SKM-1 treated with dmso at 0.1 percent for 144 hours (cell line): Measurements from ENCODE around the gene GPR35.
"Not testable (repeated sequence)": the region's sequence is repeated elsewhere in the genome, so short reads cannot be mapped to it uniquely, and the experiment has no call there.

Experiments
- DNase-seq: peaks from one replicate; lab custom pipeline; 2025; ENCODE audit not compliant: unreplicated experiment; lab: John Stamatoyannopoulos, UW

The GPR35 gene

DNA sequence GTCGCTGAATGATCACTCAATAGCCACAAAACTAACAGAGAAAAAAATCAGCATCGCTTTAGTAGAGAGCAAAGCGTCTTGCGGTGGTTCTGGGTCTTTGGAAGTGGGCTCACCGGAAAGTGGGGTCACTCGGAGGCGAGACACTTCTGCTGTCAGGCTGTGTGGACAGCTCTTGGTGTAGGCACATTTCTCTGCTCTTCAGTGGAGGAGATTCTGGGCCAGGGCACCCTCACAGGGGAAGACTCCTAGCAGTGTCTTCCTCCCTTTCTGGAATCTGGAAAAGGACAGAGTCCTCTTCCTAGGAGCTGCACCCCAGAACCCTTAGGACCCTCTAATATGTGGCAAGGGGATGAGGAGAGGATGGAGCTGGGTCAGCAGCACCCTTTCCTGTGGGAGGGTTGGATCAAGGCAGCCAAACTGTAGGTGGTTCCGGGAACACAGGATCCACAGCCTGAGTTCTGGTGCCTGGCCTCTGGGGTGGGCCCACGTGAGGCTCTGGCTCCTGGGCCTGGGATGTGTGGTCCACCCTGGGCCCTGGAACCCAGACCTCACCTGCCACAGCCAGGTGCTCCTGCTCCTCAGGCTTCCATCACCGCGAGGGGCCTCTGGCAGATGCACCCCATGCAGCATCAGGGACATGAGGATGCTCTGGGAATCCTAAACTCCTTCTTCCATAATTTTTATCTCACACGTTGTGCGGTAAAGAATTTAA, 25.1 kb downstream of the GPR35 start:
- no peak for DNase-seq

DNA sequence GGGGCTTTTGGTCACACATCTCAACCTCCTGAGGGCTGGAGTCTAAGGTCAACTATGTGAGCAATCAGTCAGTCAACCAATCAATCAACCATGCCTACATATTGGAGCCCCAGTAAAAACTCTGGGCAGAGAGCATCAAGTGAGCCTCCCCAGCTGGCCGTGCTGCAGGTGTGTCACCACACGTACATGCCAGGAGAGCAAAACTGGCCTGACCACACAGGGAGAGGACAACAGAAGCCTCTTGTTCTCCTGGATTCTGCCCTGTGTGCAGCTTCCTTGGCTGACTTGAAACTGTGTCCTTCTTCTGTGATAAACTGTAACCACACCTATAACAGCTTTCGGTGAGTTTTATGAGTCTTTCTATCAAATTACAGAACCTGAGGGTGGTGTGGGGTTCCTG, 25.9 kb downstream of the GPR35 start:
- no peak for DNase-seq

DNA sequence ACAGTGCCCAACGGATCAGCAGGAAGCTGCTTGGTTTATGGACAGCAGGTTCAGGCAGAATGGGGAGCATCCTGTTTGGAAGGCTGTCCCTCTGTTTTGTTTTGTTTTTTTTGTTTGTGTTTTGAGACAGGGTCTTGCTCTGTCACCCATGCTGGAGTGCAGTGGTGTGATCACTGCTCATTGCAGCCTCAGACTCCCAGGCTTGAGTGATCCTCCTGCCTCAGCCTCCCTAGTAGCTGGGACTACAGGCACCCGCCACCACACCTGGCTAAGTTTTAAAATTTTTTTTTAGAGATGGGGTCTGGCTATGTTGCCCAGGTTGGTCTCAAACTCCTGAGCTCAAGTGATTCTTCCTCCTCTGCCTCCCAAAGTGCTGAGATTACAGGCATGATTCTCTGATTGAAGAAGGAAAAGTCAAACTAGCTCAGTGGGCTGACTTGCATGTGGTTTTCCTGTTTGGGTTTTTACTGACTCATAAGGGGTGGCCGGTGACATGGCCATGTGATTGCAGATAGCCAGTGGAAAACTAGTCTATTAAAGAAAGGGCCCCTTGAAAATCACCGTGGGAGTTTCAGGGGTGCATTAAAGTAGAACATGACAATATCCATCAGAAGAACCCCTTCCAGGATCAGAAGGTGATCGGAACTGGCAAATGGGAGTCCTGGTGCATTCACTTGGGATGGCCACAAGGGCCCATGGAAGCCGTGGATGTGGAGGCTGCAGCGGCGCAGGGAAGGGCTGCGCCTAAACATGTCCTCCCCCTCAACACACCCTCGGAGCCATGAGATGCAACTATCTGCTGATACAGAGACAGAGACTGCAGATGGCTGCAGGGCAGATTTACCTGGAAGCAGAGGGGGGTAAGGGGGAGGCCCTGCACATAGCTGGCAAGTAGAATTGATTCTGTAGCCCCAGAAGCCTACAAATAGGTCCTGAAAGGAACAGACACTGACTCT, 30.9 kb downstream of the GPR35 start:
- DNase-seq, result no peak

DNA sequence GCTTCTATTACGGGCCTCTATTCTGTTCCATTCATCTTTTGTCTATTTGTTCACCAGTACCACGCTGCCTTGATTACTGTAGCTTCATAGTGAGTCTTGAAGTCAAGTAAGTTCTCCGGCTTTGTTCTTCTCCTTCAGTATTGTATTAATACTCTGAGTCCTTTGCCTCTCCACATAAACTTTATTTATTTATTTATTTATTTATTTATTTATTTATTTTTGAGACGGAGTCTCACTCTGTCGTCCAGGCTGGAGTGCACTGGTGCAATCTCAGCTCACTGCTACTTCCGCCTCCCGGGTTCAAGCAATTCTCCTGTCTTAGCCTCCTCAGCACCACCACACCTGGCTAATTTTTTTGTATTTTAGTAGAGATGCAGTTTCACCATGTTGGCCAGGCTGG, 34.6 kb downstream of the GPR35 start:
- not testable (repeated sequence) for DNase-seq

DNA sequence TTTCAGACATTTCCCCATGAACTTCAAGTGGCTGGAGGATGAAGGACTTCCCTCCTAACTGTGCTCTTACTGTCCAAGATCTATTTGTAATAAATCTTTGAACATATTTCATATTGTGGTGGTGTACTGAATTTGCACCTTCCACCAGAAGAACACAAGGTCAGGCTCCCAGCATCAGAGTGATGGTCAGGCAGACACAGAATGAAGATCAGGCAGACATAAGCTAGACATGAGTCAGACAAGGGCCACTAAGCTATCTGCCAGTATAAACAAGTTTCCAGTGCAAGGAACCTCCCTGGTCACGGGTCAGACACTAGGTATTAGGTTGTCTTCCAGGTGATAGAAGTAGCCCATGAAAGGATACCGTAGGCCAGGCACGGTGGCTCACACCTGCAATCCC, 37.4 kb downstream of the GPR35 start:
- no peak for DNase-seq

DNA sequence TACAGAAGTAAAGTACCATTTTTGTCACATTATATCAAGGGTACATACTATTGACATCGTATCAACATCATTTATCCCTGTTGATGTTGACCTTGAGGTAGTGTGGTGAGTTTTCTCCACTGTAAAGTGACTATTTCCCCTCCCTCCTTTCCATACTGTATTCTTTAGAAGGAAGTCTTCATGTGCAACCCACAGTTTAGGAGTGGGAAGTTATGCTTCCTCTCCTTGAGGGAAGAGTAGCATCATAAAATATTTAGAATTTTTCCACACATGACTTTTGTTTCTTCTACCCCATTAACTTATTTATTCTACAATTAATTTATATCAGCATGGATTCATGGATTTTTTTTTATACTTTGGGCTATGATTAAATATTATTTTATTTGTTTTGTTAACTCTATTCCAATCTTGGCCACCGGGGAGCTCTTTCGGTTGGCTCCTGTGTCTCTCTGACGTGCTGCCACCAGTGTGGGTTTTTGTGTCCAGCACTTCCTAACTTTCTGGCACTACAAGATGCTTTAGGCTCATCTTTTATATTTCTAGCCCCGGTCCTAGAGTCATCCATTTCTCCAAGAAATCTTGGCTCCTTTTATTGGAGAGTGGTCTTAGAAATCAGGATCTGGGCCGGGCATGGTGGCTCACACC, 38.4 kb downstream of the GPR35 start:
- DNase-seq, result no peak

DNA sequence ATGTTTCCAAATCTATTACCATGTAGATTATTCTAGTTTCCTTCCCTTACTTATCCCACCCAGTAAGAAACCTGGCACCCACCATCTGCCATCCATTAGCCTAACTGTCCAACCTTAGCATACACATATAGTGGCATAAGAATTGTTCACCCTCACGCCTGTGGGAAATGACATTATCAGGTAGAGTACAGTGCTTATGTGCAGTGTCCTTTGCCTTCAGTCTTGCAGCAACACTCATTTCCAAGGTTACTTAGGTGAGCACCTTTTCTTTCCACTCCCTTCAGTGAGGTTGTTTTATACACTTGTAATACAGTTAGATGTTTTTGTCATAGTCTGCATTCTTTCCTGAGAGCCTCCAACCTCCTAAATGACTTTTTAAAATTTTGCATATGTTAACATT, 39.3 kb downstream of the GPR35 start:
- no peak for DNase-seq

DNA sequence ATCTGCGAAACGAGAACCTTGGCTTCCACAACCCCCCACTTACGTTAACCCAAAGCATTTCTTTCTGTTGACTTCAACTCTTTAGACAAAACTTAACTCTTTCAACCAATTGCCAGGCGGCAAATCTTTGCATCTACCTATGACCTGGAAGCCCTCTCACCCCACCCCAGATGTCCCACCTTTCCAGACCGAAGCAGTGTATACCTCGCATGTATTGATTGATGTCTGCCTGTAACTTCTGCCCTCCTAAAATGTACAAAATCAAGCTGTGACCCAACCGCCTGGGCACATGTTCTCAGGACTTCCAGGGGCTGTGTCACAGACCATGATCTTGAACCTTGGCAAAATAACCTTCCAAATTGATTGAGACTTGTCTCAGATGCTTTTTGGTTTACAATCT, 45.1 kb downstream of the GPR35 start:
- DNase-seq, result no peak

DNA sequence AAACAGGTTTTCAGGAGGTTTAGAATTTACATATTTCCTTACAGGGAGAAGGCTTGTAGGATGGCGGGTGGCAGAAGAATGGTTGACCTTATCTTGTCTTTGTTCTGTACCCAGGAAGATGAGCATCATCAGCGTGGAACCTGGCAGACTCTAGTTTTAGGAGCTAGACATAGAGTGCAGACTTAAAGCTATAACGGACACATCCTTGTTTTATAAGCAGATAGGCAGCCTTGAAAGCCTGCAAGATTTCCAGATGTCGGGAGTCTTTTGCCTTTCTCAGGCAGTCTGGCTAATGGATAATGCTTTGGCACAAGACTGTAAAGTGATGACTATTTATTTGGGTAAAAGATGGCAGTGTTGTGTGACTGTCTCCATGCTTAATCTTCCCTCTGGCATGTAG, 45.7 kb downstream of the GPR35 start:
- DNase-seq, result no peak

DNA sequence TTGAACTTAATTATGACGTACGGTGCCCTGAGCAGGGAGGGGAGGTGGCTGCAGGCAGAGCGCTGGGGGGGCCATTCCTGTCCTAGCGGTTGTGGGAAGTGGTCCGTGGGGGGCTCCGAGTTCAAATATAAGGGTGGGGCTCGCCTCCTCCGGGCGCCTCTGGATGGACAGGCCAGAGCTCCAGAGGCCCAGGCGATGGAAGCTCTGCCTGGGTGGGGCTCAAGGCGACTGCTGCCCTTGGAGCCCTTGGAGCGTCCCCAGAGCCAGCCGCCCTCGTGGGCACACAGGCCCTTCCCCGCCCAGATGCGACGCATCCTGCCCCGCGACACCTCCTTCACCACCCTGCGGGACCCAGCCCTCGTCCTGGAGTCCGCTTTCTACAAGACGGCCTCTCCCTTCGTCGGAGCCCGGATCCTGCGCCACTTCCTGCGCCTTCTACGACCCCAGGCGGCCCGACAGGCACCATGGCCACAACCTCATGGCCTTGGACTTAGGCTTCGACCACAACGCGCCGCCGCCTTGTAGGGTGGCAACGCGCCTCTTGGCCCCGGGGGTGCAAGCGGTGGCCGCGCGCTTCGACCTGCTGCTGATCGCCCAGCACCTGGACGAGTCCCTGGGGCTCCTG, 46.9 kb downstream of the GPR35 start:
- DNase-seq, result no peak

DNA sequence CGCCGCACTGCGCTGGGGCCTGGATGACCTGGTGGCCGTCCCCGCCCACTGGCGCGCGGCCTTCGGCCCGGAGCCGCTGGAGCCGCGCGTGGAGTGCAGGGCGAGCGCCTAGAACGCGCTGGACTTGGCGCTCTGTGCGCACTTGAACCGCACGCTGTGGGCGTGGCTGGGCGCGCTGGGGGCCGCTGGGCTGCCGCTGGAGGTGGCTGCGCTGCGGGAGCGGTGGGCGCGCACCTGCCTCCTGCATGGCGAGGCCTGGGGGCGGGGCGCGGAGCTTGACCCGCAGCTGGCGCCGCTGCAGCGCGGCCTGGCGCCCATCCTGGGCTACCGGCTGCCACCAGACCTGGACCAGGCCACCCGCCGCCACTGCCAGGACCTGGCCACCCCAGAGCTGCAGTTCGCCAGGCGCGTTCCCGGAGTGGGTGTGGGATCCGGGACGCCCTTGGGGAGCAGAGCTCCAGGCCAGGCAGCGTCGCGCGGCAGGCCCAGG, 47.5 kb downstream of the GPR35 start:
- no peak for DNase-seq

DNA sequence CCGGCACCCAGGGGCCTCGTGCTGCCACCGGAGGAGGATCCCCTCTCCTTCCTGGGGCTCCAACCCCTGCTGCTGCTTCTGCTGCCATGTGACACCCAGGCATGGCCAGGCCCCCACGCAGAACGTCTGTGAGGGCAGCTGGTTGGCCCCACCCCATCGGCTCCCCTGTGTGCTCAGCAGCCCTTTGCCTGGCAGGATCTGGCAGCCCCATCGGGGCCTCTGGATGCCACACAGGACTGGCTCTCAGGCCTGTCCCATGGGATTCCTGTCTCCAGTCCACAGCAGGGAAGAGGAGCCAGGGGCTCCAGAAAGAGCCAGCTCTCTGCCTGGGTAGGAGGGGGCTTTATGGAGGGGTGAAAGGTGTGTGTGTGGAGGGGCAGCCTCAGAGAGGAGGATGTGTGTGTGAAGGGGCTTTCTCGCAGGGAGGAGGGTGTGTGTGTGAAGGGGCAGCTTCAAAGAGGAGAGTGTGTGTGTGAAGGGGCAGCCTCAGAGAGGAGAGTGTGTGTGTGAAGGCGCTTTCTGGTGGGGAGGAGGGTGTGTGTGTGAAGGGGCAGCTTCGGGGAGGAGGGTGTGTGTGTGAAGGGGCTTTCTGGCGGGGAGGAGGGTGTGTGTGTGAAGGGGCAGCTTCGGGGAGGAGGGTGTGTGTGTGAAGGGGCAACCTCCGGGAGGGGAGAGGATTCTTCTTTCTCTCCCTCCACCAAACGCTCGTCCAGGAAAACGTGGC, 49.3 kb downstream of the GPR35 start:
- not testable (repeated sequence) for DNase-seq

DNA sequence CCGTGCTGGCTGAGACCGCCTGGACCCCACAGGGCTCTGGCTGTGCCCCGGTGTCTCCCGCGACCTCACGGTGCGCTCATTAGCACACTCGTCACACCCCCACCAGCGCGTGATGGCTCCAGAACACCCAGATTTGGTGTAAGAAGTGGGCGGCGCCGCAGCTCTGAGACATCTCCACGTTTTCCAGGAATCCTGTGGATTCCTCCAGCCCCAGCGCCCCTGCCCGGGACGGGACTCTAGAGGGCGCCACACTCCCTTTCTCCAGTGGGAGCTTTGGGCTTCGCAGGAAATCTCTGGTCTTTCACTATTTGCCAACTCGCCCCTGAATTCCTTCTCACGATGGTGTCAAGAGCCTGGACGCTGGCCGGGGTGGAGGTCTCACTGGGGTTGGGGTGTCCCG, 50.1 kb downstream of the GPR35 start:
- DNase-seq, result not testable (repeated sequence)

DNA sequence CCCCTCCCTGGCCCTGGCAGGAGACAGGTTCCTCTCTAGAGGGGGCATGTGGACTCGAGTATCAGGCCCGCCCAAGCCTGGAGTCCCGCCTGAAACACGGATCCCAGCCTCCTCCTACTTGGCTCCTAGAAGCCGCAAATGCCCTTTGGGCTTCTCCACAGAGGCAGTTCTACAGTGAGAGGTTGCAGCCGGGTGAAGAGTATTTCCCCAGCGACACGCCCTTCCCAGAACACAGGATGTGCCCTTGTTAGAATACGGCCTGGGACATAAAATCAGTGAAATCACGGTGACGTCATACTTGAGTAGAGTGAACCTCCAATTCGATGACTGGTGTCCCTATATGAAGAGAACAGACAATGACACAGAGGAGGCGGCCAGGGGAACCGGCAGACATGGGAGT, 52.8 kb downstream of the GPR35 start:
- DNase-seq, result not testable (repeated sequence)

DNA sequence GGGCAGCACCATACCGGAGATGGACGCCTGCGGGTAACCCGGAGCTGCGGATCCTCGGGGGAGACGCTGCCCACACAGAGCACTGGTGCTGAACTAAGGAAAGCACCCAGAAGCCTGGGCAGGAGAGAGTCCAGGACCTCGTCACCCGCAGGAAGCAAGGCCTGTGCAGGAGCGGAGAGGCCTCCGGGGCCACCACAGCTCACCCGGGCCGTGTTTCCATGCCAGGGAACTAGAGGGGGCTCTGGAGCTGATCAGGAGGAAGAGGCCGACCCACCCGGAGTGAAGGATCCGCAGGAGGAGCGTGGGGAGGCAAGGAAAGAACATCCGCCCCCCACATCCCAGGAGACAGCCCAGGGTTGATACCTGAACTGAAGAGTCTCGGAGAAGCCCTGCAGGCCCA, 53.6 kb downstream of the GPR35 start:
- not testable (repeated sequence) for DNase-seq

DNA sequence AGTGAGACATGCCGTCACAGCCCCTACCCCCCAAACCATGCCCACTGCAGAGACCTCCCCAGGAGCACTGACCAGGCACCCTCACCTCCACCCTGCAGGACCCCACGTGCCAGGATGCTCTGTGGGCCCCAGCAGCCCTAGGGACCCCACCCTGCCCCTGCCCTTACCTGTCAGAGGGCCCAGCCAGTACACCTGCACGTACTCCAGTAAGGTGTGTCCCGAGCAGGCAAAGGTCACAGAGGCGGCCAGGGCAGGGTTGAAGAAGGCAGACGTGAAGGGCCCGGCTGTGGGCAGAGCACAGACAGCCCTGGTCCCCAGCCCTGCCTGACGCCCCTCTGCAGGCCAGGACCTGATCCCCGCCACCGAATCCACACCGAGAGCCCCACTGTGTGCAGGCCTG, 54.9 kb downstream of the GPR35 start:
- DNase-seq, result not testable (repeated sequence)
